Measurements from ENCODE around the gene PLEKHO2. TPM values are rescaled to one million over a fixed set of nuclear protein-coding genes. Genes with fewer than 3 reads are reported as not detected.

PLEKHO2 gene
- total RNA-seq, 1 donor from 2014 or later, result 34.7 TPM

- intact Hi-C loops (cut with micrococcal nuclease), result no loop called here
Measured at GRCh38 chr15:64854526-64854925, 12.8 kb downstream of the PLEKHO2 start.

GRCh38 chr15:64855205-64855975 lies 13.7 kb downstream of the PLEKHO2 start:
- intact Hi-C loops (cut with micrococcal nuclease), result no loop called here

GRCh38 chr15:64856429-64857145 lies 14.9 kb downstream of the PLEKHO2 start:
- intact Hi-C loops (cut with micrococcal nuclease), result no loop called here

- intact Hi-C loops (cut with micrococcal nuclease), result no loop called here
Measured at GRCh38 chr15:64857421-64857820, 15.7 kb downstream of the PLEKHO2 start.

- intact Hi-C loops (cut with micrococcal nuclease), result no loop called here
Measured at GRCh38 chr15:64858021-64858575, 16.4 kb downstream of the PLEKHO2 start.

GRCh38 chr15:64859226-64859625 lies 17.5 kb downstream of the PLEKHO2 start:
- intact Hi-C loops (cut with micrococcal nuclease), result no loop called here

GRCh38 chr15:64861331-64861730 lies 19.6 kb downstream of the PLEKHO2 start:
- intact Hi-C loops (cut with micrococcal nuclease), result no loop called here

- intact Hi-C loops (cut with micrococcal nuclease), result no loop called here
Measured at GRCh38 chr15:64861960-64862359, 20.2 kb downstream of the PLEKHO2 start.

- intact Hi-C loops (cut with micrococcal nuclease), result no loop called here
Measured at GRCh38 chr15:64862408-64862807, 20.7 kb downstream of the PLEKHO2 start.

- intact Hi-C loops (cut with micrococcal nuclease), result no loop called here
Measured at GRCh38 chr15:64864068-64864467, 22.4 kb downstream of the PLEKHO2 start.

GRCh38 chr15:64865126-64865997 lies 23.6 kb downstream of the PLEKHO2 start:
- intact Hi-C loops (cut with micrococcal nuclease), result no loop called here

- intact Hi-C loops (cut with micrococcal nuclease), result no loop called here
Measured at GRCh38 chr15:64865998-64866520, 24.3 kb downstream of the PLEKHO2 start.

GRCh38 chr15:64869501-64869900 lies 27.8 kb downstream of the PLEKHO2 start:
- intact Hi-C loops (cut with micrococcal nuclease), result no loop called here

- intact Hi-C loops (cut with micrococcal nuclease), result loop anchor here (5.0 kb wide), 1 partner anchor 37 kb away; no protein-coding TSS in a partner anchor
Measured at GRCh38 chr15:64870353-64870752, 28.6 kb downstream of the PLEKHO2 start.

- intact Hi-C loops (cut with micrococcal nuclease), result loop anchor here (2.0 kb wide), 1 partner anchor 17 kb away; no protein-coding TSS in a partner anchor
Measured at GRCh38 chr15:64875641-64876223, 34.0 kb downstream of the PLEKHO2 start.

GRCh38 chr15:64877435-64877834 lies 35.7 kb downstream of the PLEKHO2 start:
- intact Hi-C loops (cut with micrococcal nuclease), result loop anchor here (2.0 kb wide), 1 partner anchor 15 kb away; no protein-coding TSS in a partner anchor

- intact Hi-C loops (cut with micrococcal nuclease), result no loop called here
Measured at GRCh38 chr15:64878705-64879104, 37.0 kb downstream of the PLEKHO2 start.

- intact Hi-C loops (cut with micrococcal nuclease), result loop anchor here (1.0 kb wide), 1 partner anchor 22 kb away; no protein-coding TSS in a partner anchor
Measured at GRCh38 chr15:64883100-64883581, 41.4 kb downstream of the PLEKHO2 start.

- intact Hi-C loops (cut with micrococcal nuclease), result loop anchor here (1.0 kb wide), 2 partner anchors 8 to 21 kb away; no protein-coding TSS in a partner anchor
Measured at GRCh38 chr15:64883997-64884511, 42.3 kb downstream of the PLEKHO2 start.

GRCh38 chr15:64884679-64885078 lies 43.0 kb downstream of the PLEKHO2 start:
- intact Hi-C loops (cut with micrococcal nuclease), result loop anchor here (1.0 kb wide), 1 partner anchor 8 kb away; no protein-coding TSS in a partner anchor
